HG03469 (cell line): ENCODE measurements around the gene ANKRD13C.

Experiments used
- ATAC-seq: cut with Tn5 transposase; IDR thresholded peaks from one replicate; pipeline ENCODE4 v1.9.1; 2021; ENCODE audit warnings: mild to moderate bottlenecking, moderate library complexity, moderate number of reproducible peaks; ENCODE audit not compliant: unreplicated experiment

The ANKRD13C gene

GRCh38 chr1:70299472-70299871, 55.0 kb downstream of the ANKRD13C start:
- no peak for ATAC-seq

- ATAC-seq: no peak
Measured at GRCh38 chr1:70295749-70296148, 58.8 kb downstream of the ANKRD13C start.

DNA sequence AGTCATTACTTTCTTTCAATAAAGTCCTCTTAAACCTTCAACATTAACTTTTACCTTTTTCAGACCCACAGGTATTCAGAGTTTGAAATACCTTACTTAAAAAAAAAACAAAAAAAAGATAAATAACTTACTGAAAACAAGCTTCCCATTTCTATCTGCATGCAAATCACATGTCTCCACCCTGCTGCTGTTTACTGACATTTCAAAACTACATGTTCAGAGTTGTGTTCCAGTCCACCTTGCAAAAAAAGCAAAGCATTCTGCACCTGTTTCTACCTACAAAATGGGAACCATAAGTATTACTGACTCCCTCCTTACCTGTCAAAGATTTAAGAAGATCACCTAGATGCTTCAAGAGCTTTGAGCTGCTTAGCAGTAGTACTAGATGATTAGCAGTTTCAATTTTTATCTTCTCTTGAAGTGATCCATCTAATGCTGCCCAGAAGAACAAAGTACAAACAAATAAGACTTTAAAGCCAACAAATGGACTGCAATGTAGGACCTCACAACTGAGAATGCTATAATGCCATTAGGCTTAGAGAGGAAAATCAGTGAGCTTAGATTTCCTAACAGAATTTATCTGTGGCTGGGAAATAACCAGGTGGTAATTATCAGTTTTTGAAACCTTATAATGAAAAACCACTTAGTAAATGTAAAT, 61.2 kb downstream of the ANKRD13C start:
- ATAC-seq: no peak

DNA sequence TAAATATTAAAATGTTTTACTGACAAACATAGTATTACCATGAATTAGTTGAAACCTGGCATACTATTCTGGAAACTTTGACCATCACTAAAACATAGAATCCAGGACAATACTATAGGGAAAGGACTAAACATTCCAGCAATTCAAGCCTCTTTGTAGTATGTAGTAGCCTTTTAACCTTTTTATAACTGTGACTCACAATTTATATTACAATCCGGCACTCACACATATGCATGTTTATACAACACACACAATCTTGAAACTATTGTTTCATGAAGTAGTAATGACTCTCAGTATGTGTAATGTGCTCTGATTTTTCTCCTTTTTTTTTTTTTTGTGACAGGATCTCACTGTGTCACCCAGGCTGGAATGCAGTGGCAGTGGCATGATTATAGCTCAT, 64.3 kb downstream of the ANKRD13C start:
- no peak for ATAC-seq

DNA sequence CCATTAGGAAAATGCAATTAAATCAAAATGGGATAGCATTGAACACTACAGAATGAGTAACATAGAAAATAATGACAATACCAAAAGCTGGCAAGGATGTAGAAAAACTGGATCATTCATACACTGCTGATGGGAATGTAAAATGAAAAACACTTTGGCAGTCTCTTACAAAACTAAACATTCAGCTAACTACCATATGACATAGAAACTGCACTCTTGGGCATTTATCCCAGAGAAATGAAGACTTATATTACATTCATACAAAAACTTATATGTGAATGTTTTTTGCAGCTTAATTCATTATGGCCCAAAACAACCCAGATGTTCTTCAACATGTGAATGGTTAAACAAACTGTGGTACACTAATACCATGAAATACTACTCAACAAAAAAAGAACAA, 66.4 kb downstream of the ANKRD13C start:
- no peak for ATAC-seq

DNA sequence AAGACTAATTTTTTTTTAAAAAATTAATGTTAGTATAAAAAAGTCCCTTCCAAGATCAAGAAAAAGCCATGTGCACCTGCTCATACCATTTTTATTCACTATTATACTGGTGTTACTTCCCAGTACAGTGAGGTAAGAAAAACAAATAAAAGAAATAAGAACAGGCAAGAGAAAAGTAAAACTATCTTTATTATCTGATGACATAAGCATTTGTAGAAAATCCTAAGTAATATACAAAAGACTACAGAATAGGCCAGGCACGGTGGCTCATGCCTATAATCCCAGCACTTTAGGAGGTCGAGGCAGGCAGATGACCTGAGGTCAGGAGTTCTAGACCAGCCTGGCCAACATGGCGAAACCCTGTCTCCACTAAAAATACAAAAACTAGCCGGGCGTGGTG, 68.1 kb downstream of the ANKRD13C start:
- no peak for ATAC-seq

GRCh38 chr1:70284366-70284765, 70.2 kb downstream of the ANKRD13C start:
- ATAC-seq: no peak

DNA sequence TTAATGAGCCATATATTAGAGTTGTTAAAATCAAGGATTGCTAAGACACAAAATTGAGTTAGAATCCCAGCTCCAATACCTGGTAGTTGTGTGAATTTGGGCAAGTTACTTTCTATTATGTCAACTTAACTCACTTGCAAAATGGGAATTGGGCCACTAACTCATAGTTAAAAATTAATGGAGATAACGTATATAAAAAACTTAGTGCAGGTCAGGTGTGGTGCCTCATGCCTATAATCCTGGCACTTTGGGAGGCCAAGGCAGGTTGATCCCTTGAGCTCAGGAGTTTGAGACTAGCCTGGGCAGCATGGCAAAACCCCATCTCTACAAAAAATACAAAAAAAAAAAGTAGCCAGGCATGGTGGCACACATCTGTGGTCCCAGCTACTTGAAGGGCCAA, 75.8 kb downstream of the ANKRD13C start:
- ATAC-seq: no peak

- no peak for ATAC-seq
Measured at GRCh38 chr1:70277875-70278274, 76.6 kb downstream of the ANKRD13C start.

- no peak for ATAC-seq
Measured at GRCh38 chr1:70265946-70266345, 88.6 kb downstream of the ANKRD13C start.

GRCh38 chr1:70264839-70265238, 89.7 kb downstream of the ANKRD13C start:
- ATAC-seq: no peak

GRCh38 chr1:70256664-70257063, 97.9 kb downstream of the ANKRD13C start:
- ATAC-seq: no peak

- ATAC-seq: no peak
Measured at GRCh38 chr1:70248729-70249128, 105.8 kb downstream of the ANKRD13C start.

- ATAC-seq: no peak
Measured at GRCh38 chr1:70247768-70248167, 106.8 kb downstream of the ANKRD13C start.

GRCh38 chr1:70247122-70247521, 107.4 kb downstream of the ANKRD13C start:
- ATAC-seq: no peak

DNA sequence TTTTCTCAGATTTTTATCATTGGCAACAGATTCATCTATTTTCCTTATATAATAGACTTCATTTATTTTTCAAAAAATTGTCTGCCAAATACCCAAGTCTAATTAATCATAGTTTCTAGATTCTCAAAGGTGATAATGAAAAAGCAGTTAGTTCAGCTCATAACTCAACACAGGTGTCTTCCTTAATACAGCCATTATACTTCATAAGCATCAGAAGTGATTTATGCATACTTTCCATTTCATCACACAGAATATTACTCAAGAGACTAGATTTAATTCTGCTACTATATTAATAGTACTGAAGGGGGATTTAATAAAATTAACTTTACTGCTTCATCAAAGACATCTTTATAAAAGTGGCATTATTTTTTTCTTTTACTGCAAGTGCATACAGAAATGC, 114.6 kb downstream of the ANKRD13C start:
- ATAC-seq: no peak

DNA sequence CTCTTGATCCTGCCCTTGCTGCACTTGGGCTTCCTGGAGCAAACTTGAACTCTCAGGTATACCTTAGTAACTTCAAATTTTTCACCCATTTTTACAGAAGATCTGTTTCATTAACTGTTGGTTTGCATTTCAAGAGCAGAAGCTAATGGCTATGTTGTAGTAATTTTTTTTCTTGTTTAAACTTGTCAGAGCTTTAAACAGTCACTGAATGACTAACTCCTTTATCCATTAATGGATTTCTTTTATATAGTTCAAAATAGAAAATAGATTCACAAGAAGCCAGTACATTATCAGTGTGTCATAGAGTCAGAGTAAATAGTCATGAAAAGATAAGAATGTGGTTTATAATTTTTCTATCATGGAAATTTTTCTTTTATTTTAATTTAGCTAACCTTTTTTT, 119.8 kb downstream of the ANKRD13C start:
- no peak for ATAC-seq

- ATAC-seq: no peak
Measured at GRCh38 chr1:70231475-70231874, 123.0 kb downstream of the ANKRD13C start.

GRCh38 chr1:70228670-70229069, 125.9 kb downstream of the ANKRD13C start:
- ATAC-seq: no peak

DNA sequence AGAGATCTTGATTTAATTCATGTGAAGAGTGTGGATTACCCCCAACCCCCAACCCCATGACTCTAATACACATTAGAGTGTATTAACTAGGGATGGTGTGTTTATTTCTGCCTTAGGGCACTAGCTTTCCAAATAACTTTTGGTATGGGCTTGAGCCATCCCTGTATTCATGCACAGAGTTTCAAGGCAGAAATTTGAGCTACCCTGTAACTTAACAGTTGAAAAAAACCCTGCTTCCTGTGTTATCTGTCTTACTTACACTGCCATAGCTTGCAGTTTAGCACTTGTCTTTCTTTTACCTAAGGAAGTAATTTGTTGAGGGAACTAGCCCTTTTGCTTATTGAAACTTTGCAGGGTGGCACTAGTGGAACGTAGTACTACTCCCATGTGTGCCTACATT, 127.1 kb downstream of the ANKRD13C start:
- no peak for ATAC-seq

DNA sequence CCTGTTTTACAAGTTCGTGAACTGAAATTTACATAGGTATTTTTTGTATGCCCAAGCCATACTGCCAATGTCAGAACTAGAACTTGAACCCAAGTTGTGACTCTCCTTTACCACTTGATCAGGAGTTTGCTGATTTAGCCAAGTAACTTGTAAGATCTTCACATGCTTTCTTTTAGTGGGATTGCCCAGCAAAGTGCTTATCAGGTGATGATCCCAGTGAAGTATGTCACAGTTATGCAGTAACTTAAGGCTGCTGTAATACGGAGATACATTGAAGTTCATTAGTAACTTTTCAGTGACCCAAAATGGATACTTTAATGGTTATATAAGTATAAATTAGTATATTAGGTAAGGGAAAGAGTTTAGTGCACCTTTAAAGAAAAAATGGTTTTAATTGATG, 129.6 kb downstream of the ANKRD13C start:
- no peak for ATAC-seq

- no peak for ATAC-seq
Measured at GRCh38 chr1:70222716-70223235, 131.7 kb downstream of the ANKRD13C start.
